ENCODE results near the gene PRSS53.

The PRSS53 gene

GRCh38 chr16:31129568-31130335 is 41.0 kb upstream of the PRSS53 start:
- Mint-ChIP-seq H3K27me3 (ENCODE audit: low read depth) (no peaks in the 10 kb centered on the region), H3K4me3 (no peak overlapping the region), H3K4me1 (ENCODE audit: low read depth) (peaks cover 3% of the 10 kb centered on the region), H3K9me3 (no peaks in the 10 kb centered on the region), H3K27ac (no peak overlapping the region), H3K36me3 (ENCODE audit: low read depth) (peaks cover 16% of the 10 kb centered on the region)
- no peak for DNase-seq (ENCODE audit: low spot score)

GRCh38 chr16:31128711-31129567 is 40.2 kb upstream of the PRSS53 start:
- Mint-ChIP-seq H3K36me3 (ENCODE audit: low read depth) (peaks cover 16% of the 10 kb centered on the region), H3K27me3 (ENCODE audit: low read depth) (no peaks in the 10 kb centered on the region), H3K4me1 (ENCODE audit: low read depth) (peaks cover 3% of the 10 kb centered on the region), H3K27ac (peak overlapping the region; percentile 36), H3K4me3 (no peak overlapping the region), H3K9me3 (no peaks in the 10 kb centered on the region)
- DNase-seq (ENCODE audit: low spot score) = no peak

- H3K27me3 Mint-ChIP-seq (ENCODE audit: low read depth) = no peaks in the 10 kb centered on the region
- no peak for DNase-seq (ENCODE audit: low spot score)
- H3K4me3 Mint-ChIP-seq = no peak overlapping the region
- no peaks in the 10 kb centered on the region for H3K9me3 Mint-ChIP-seq
- peaks cover 3% of the 10 kb centered on the region for H3K4me1 Mint-ChIP-seq (ENCODE audit: low read depth)
- H3K36me3 Mint-ChIP-seq (ENCODE audit: low read depth) = peaks cover 21% of the 10 kb centered on the region
- H3K27ac Mint-ChIP-seq = no peak overlapping the region
Observed at GRCh38 chr16:31127182-31127581, 38.4 kb upstream of the PRSS53 start.

- Mint-ChIP-seq H3K9me3 (no peaks in the 10 kb centered on the region), H3K27me3 (ENCODE audit: low read depth) (no peaks in the 10 kb centered on the region), H3K4me1 (ENCODE audit: low read depth) (peaks cover 3% of the 10 kb centered on the region), H3K4me3 (no peak overlapping the region), H3K27ac (no peak overlapping the region), H3K36me3 (ENCODE audit: low read depth) (peaks cover 28% of the 10 kb centered on the region)
- no peak for DNase-seq (ENCODE audit: low spot score)
Observed at GRCh38 chr16:31125844-31126243, 37.1 kb upstream of the PRSS53 start.

- Mint-ChIP-seq H3K27ac (no peak overlapping the region), H3K36me3 (ENCODE audit: low read depth) (peaks cover 24% of the 10 kb centered on the region), H3K4me1 (ENCODE audit: low read depth) (peaks cover 13% of the 10 kb centered on the region), H3K9me3 (no peaks in the 10 kb centered on the region), H3K4me3 (no peak overlapping the region), H3K27me3 (ENCODE audit: low read depth) (no peaks in the 10 kb centered on the region)
- DNase-seq (ENCODE audit: low spot score) = no peak
Observed at GRCh38 chr16:31120129-31120528, 31.4 kb upstream of the PRSS53 start.

- Mint-ChIP-seq H3K4me3 (peak overlapping the region; percentile 86), H3K36me3 (ENCODE audit: low read depth) (peaks cover 21% of the 10 kb centered on the region), H3K4me1 (ENCODE audit: low read depth) (peaks cover 18% of the 10 kb centered on the region), H3K9me3 (no peaks in the 10 kb centered on the region), H3K27ac (peak overlapping the region; percentile 81), H3K27me3 (ENCODE audit: low read depth) (no peaks in the 10 kb centered on the region)
- DNase-seq (ENCODE audit: low spot score) = no peak
Observed at GRCh38 chr16:31118223-31119155, 29.7 kb upstream of the PRSS53 start.

- H3K27ac Mint-ChIP-seq = peak within 1 kb of the TSS; percentile 87
- DNase-seq (ENCODE audit: low spot score) = peak; percentile 97
- peak within 1 kb of the TSS; percentile 86 for H3K4me3 Mint-ChIP-seq
- no peaks in the 10 kb centered on the region for H3K9me3 Mint-ChIP-seq
- peaks cover 21% of the 10 kb centered on the region for H3K36me3 Mint-ChIP-seq (ENCODE audit: low read depth)
- peaks cover 18% of the 10 kb centered on the region for H3K4me1 Mint-ChIP-seq (ENCODE audit: low read depth)
- H3K27me3 Mint-ChIP-seq (ENCODE audit: low read depth) = no peaks in the 10 kb centered on the region
Observed at GRCh38 chr16:31117384-31118222, 28.9 kb upstream of the PRSS53 start, which contains the start of gene KAT8. TSS of gene KAT8 (plus strand) at chr16:31117664. CDS start at chr16:31117682, 18 bp downstream.

GRCh38 chr16:31114468-31114867 is 25.7 kb upstream of the PRSS53 start:
- no peak overlapping the region for H3K4me3 Mint-ChIP-seq
- peaks cover 23% of the 10 kb centered on the region for H3K4me1 Mint-ChIP-seq (ENCODE audit: low read depth)
- peaks cover 20% of the 10 kb centered on the region for H3K36me3 Mint-ChIP-seq (ENCODE audit: low read depth)
- H3K27me3 Mint-ChIP-seq (ENCODE audit: low read depth) = no peaks in the 10 kb centered on the region
- no peaks in the 10 kb centered on the region for H3K9me3 Mint-ChIP-seq
- DNase-seq (ENCODE audit: low spot score) = no peak
- H3K27ac Mint-ChIP-seq = peak overlapping the region; percentile 58

- Mint-ChIP-seq H3K36me3 (ENCODE audit: low read depth) (peaks cover 20% of the 10 kb centered on the region), H3K4me1 (ENCODE audit: low read depth) (peaks cover 19% of the 10 kb centered on the region), H3K4me3 (no peak overlapping the region), H3K27me3 (ENCODE audit: low read depth) (no peaks in the 10 kb centered on the region), H3K27ac (peak overlapping the region; percentile 68), H3K9me3 (no peaks in the 10 kb centered on the region)
- no peak for DNase-seq (ENCODE audit: low spot score)
Observed at GRCh38 chr16:31113121-31114120, 24.7 kb upstream of the PRSS53 start.

GRCh38 chr16:31112711-31113110 is 24.0 kb upstream of the PRSS53 start:
- no peak for DNase-seq (ENCODE audit: low spot score)
- H3K4me1 Mint-ChIP-seq (ENCODE audit: low read depth) = peaks cover 17% of the 10 kb centered on the region
- H3K27me3 Mint-ChIP-seq (ENCODE audit: low read depth) = no peaks in the 10 kb centered on the region
- peaks cover 20% of the 10 kb centered on the region for H3K36me3 Mint-ChIP-seq (ENCODE audit: low read depth)
- H3K9me3 Mint-ChIP-seq = no peaks in the 10 kb centered on the region
- H3K27ac Mint-ChIP-seq = no peak overlapping the region
- H3K4me3 Mint-ChIP-seq = no peak overlapping the region

- no peaks in the 10 kb centered on the region for H3K9me3 Mint-ChIP-seq
- H3K4me1 Mint-ChIP-seq (ENCODE audit: low read depth) = peaks cover 22% of the 10 kb centered on the region
- no peak overlapping the region for H3K4me3 Mint-ChIP-seq
- H3K27me3 Mint-ChIP-seq (ENCODE audit: low read depth) = no peaks in the 10 kb centered on the region
- H3K27ac Mint-ChIP-seq = no peak overlapping the region
- no peak for DNase-seq (ENCODE audit: low spot score)
- H3K36me3 Mint-ChIP-seq (ENCODE audit: low read depth) = peaks cover 20% of the 10 kb centered on the region
Observed at GRCh38 chr16:31111881-31112466, 23.2 kb upstream of the PRSS53 start.

Measured in T-helper 2 cell treated with Interferon-gamma antibody and Interleukin-4, amounts not matched to agents 5 μg/mL and 100 μg/mL, for 36 hours (primary cell).